Stimulated activated CD4-positive, alpha-beta T cell treated with anti-CD3 and anti-CD28 coated beads, Interleukin-1b, Interleukin-23, amount 100 ng/mL, for 48 hours (primary cell): Measurements from ENCODE around the gene ATP11C.

Experiments used
- DNase-seq: peaks from one replicate; pipeline ENCODE4 v3.0.0-alpha.2; 2020

Gene ATP11C

GRCh38 chrX:139802048-139802447 is 130.8 kb downstream of the ATP11C start:
- DNase-seq: no peak

GRCh38 chrX:139801397-139801813 is 131.4 kb downstream of the ATP11C start:
- no peak for DNase-seq

GRCh38 chrX:139798701-139799100 is 134.2 kb downstream of the ATP11C start:
- no peak for DNase-seq

GRCh38 chrX:139795196-139795595 is 137.7 kb downstream of the ATP11C start:
- no peak for DNase-seq

GRCh38 chrX:139787601-139788000 is 145.3 kb downstream of the ATP11C start:
- DNase-seq: no peak

- no peak for DNase-seq
These were observed 148.0 kb downstream of the ATP11C start for GRCh38 chrX:139784807-139785206.

GRCh38 chrX:139783959-139784358 is 148.9 kb downstream of the ATP11C start:
- DNase-seq: no peak

- DNase-seq: no peak
These were observed 149.8 kb downstream of the ATP11C start for GRCh38 chrX:139783030-139783429.

- DNase-seq: no peak
These were observed 156.3 kb downstream of the ATP11C start for GRCh38 chrX:139776599-139776998.

- no peak for DNase-seq
These were observed 162.5 kb downstream of the ATP11C start for GRCh38 chrX:139770366-139770765.

- no peak for DNase-seq
These were observed 166.3 kb downstream of the ATP11C start for GRCh38 chrX:139766545-139766983.

- no peak for DNase-seq
These were observed 170.3 kb downstream of the ATP11C start for GRCh38 chrX:139762400-139763183.

- DNase-seq: no peak
These were observed 173.2 kb downstream of the ATP11C start for GRCh38 chrX:139759637-139760036.

GRCh38 chrX:139758809-139759208 is 174.0 kb downstream of the ATP11C start:
- no peak for DNase-seq

GRCh38 chrX:139758250-139758649 is 174.6 kb downstream of the ATP11C start:
- no peak for DNase-seq

GRCh38 chrX:139751053-139751452 is 181.8 kb downstream of the ATP11C start:
- DNase-seq: no peak

- no peak for DNase-seq
These were observed 182.5 kb downstream of the ATP11C start for GRCh38 chrX:139750390-139750789.

- peak; percentile 17 for DNase-seq
These were observed 193.7 kb downstream of the ATP11C start for GRCh38 chrX:139739138-139739537.

GRCh38 chrX:139738581-139738980 is 194.3 kb downstream of the ATP11C start:
- no peak for DNase-seq

- DNase-seq: no peak
These were observed 196.7 kb downstream of the ATP11C start for GRCh38 chrX:139736151-139736550.

- DNase-seq: no peak
These were observed 197.9 kb downstream of the ATP11C start for GRCh38 chrX:139734996-139735395.

GRCh38 chrX:139725720-139726119 is 207.1 kb downstream of the ATP11C start:
- DNase-seq: no peak

- DNase-seq: no peak
These were observed 208.2 kb downstream of the ATP11C start for GRCh38 chrX:139724626-139725025.

GRCh38 chrX:139720979-139721378 is 211.9 kb downstream of the ATP11C start:
- DNase-seq: no peak

- no peak for DNase-seq
These were observed 212.7 kb downstream of the ATP11C start for GRCh38 chrX:139720136-139720535.
